Calu3 (cell line): ENCODE results near the gene MAML3. TPM values are rescaled to one million over a fixed set of nuclear protein-coding genes. Genes with fewer than 3 reads are reported as not detected.

Experiments
- BruUV-seq: library from RNA; stranded (reverse); fragments of 400-500 nt; replicated peaks from 2 replicates; lab custom pipeline; 2021; lab: Mats Ljungman, UMichigan
- CTCF ChIA-PET: fragments of 300-600 bp; sonication (Branson Sonifier 250); formaldehyde crosslinking; loops from one replicate; lab custom pipeline; 2022; ENCODE audit warnings: antibody characterized with exemption; lab: Charles Lee
- DNase-seq: peaks from one replicate; pipeline ENCODE4 v3.0.0; 2022
- H3K27ac Mint-ChIP-seq: one replicate; pipeline ENCODE4 v1.8.0; 2022; ENCODE audit warnings: mixed read lengths; ENCODE audit not compliant: unreplicated experiment
- H3K27me3 Mint-ChIP-seq: one replicate; pipeline ENCODE4 v1.8.0; 2022; ENCODE audit warnings: mixed read lengths; ENCODE audit not compliant: unreplicated experiment
- H3K36me3 Mint-ChIP-seq: one replicate; pipeline ENCODE4 v1.8.0; 2022; ENCODE audit warnings: mild to moderate bottlenecking, moderate library complexity, mixed read lengths; ENCODE audit not compliant: insufficient read depth, unreplicated experiment
- H3K4me1 Mint-ChIP-seq: one replicate; pipeline ENCODE4 v1.8.0; 2022; ENCODE audit warnings: mild to moderate bottlenecking, low read depth, mixed read lengths; ENCODE audit not compliant: unreplicated experiment
- H3K4me3 Mint-ChIP-seq: one replicate; pipeline ENCODE4 v1.8.0; 2022; ENCODE audit warnings: mild to moderate bottlenecking, low read depth, moderate library complexity, mixed read lengths; ENCODE audit not compliant: unreplicated experiment
- H3K9me3 Mint-ChIP-seq: one replicate; pipeline ENCODE4 v1.8.0; 2022; ENCODE audit warnings: low read depth, mixed read lengths; ENCODE audit not compliant: unreplicated experiment
- CTCF ChIP-seq: fragments of 200-600 bp; IDR thresholded peaks from one replicate; pipeline ENCODE4 v1.8.0; 2022; ENCODE audit warnings: antibody characterized with exemption; ENCODE audit not compliant: unreplicated experiment
- intact Hi-C: fragments of 100-400 bp; cut with micrococcal nuclease; formaldehyde crosslinking; loops from one replicate; pipeline ENCODE4 v1.10.0; 2022; ENCODE audit not compliant: unreplicated experiment
- total RNA-seq: library from RNA; stranded (reverse); gene quantifications from 2 replicates; pipeline ENCODE4 v1.2.3, GENCODE V29; 2022

MAML3 gene
- total RNA-seq, 1 experiment from 2014 or later, result 4.0 TPM

GRCh38 chr4:139973015-139973414 lies 181.0 kb downstream of the MAML3 start:
- DNase-seq, result no peak
- Mint-ChIP-seq H3K27ac (no peak overlapping the region), H3K36me3 (peaks cover 8% of the 10 kb centered on the region), H3K4me3 (no peak overlapping the region), H3K9me3 (no peaks in the 10 kb centered on the region), H3K27me3 (no peaks in the 10 kb centered on the region), H3K4me1 (peaks cover 17% of the 10 kb centered on the region)
- no TSS peak for BruUV-seq
- CTCF ChIA-PET, result interaction anchor here (0.5 kb wide), 1 partner anchor 363 kb away, joined by 3 read pairs; no protein-coding TSS in a partner anchor
- TF ChIP-seq CTCF, result no peak
- intact Hi-C loops, result no loop called here

GRCh38 chr4:139972305-139972704 lies 181.7 kb downstream of the MAML3 start:
- no peak for DNase-seq
- Mint-ChIP-seq H3K36me3 (peaks cover 8% of the 10 kb centered on the region), H3K27me3 (no peaks in the 10 kb centered on the region), H3K4me1 (peaks cover 17% of the 10 kb centered on the region), H3K9me3 (no peaks in the 10 kb centered on the region), H3K27ac (no peak overlapping the region), H3K4me3 (no peak overlapping the region)
- intact Hi-C loops, result no loop called here
- no peak for TF ChIP-seq CTCF
- no TSS peak for BruUV-seq
- CTCF ChIA-PET, result no interaction called here

DNA sequence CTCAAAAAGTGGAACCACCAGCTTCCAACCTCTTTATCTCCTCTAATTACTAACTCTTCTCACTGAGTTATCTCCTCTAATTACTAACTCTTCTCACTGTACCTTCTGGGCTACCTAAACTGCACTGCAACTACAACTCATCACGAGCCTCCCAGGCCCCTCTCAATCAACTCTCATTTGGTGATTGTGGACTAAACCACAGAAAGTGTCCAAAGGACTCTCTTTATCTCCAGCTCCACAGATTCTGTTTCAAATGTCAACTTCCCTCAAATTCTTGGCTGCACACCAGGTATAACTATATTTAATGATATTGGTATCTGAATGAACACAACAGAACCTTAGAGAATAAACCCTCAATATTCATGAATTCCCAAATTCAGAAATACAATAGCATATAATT lies 182.9 kb downstream of the MAML3 start:
- H3K4me1 Mint-ChIP-seq, result peaks cover 13% of the 10 kb centered on the region
- H3K36me3 Mint-ChIP-seq, result peaks cover 5% of the 10 kb centered on the region
- CTCF ChIA-PET, result no interaction called here
- TF ChIP-seq CTCF, result no peak
- no peak overlapping the region for H3K27ac Mint-ChIP-seq
- no peaks in the 10 kb centered on the region for H3K27me3 Mint-ChIP-seq
- H3K4me3 Mint-ChIP-seq, result no peak overlapping the region
- H3K9me3 Mint-ChIP-seq, result no peaks in the 10 kb centered on the region
- DNase-seq, result no peak
- intact Hi-C loops, result no loop called here
- no TSS peak for BruUV-seq

DNA sequence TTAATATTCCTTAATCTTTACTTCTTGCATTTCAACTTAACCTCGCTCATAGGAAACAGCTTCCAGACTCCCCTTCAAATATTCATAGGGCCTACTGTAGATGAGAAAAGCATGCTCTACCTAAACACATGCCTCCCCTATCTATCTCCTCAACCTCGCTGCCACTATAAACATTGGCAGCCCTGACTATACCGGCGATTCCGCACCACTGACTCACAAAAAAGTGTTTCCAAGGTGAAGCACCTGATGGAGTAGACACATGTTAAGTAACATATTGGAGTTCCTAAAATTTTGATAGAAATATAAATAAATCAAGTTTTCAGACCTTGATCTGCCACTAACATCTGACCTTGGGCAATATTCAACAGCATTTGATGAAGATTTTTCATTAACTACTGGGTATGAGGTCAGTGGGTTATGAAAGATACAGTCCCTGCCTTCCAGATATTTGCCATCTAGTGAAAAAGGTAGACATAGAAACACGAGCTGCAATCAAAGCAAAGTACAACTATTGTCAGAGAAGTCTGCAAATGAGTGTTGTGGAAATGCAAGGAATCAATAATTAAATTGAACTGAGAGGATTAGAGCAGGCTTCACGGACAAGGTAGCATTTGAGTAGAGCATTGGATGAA lies 184.2 kb downstream of the MAML3 start:
- BruUV-seq, result no TSS peak
- Mint-ChIP-seq H3K27me3 (no peaks in the 10 kb centered on the region), H3K4me3 (no peak overlapping the region), H3K4me1 (no peaks in the 10 kb centered on the region), H3K27ac (no peak overlapping the region), H3K36me3 (no peaks in the 10 kb centered on the region), H3K9me3 (no peaks in the 10 kb centered on the region)
- intact Hi-C loops, result no loop called here
- CTCF ChIA-PET, result no interaction called here
- DNase-seq, result no peak
- no peak for TF ChIP-seq CTCF
